Uterus (tissue), 2 donors: Measurements from ENCODE around the gene CCDC174.

Source experiments
- CTCF ChIP-seq, 4 experiments: fragments of 200-600 bp in 2 of 4; fragments of 450-650 bp in 2 of 4; sonication (generic) in 2 of 4; IDR thresholded peaks; one replicate each; pipeline ENCODE4 v1.5.1; 2016 to 2019; ENCODE audit warnings: antibody characterized with exemption in 4 of 4, mild to moderate bottlenecking in 2 of 4, moderate library complexity in 1 of 4
- POLR2A ChIP-seq, 2 donors: fragments of 450-650 bp; IDR thresholded peaks; one replicate each; pipeline ENCODE4 v1.6.1; 2016; ENCODE audit warnings: antibody characterized with exemption in 2 of 2, mild to moderate bottlenecking in 1 of 2, moderate library complexity in 1 of 2

GRCh38 chr3:14718539-14718938 lies 67.0 kb downstream of the CCDC174 start:
- TF ChIP-seq CTCF (IDR thresholded peaks at IDR 0.05), result no peak
- no peak for TF ChIP-seq POLR2A (IDR thresholded peaks at IDR 0.05)
